Effector CD8-positive, alpha-beta T cell (primary cell): ENCODE data around the gene ASXL1.
"Not testable (repeated sequence)": the region's sequence is repeated elsewhere in the genome, so short reads cannot be mapped to it uniquely, and the experiment has no call there.

Source experiments
- DNase-seq: peaks from one replicate; lab custom pipeline; 2025; lab: John Stamatoyannopoulos, UW

Gene ASXL1

GRCh38 chr20:32337937-32338661, 20.0 kb upstream of the ASXL1 start:
- no peak for DNase-seq

- DNase-seq: no peak
Observed at GRCh38 chr20:32338665-32339064, 19.5 kb upstream of the ASXL1 start.

- no peak for DNase-seq
Observed at GRCh38 chr20:32339116-32339515, 19.0 kb upstream of the ASXL1 start.

GRCh38 chr20:32341053-32341452, 17.1 kb upstream of the ASXL1 start:
- not testable (repeated sequence) for DNase-seq

GRCh38 chr20:32343439-32343838, 14.7 kb upstream of the ASXL1 start:
- DNase-seq: no peak

- no peak for DNase-seq
Observed at GRCh38 chr20:32344835-32345506, 13.2 kb upstream of the ASXL1 start.

GRCh38 chr20:32348207-32348606, 9.9 kb upstream of the ASXL1 start:
- DNase-seq: no peak

GRCh38 chr20:32350421-32350820, 7.7 kb upstream of the ASXL1 start:
- DNase-seq: no peak

GRCh38 chr20:32352121-32352720, 5.9 kb upstream of the ASXL1 start:
- DNase-seq: no peak

- DNase-seq: no peak
Observed at GRCh38 chr20:32353848-32354496, 4.2 kb upstream of the ASXL1 start.

- DNase-seq: no peak
Observed at GRCh38 chr20:32354592-32355416, 3.3 kb upstream of the ASXL1 start.

- no peak for DNase-seq
Observed at GRCh38 chr20:32355417-32355841, 2.7 kb upstream of the ASXL1 start.

GRCh38 chr20:32355907-32356621, 2.1 kb upstream of the ASXL1 start:
- DNase-seq: not testable (repeated sequence)

GRCh38 chr20:32356622-32357374, 1.3 kb upstream of the ASXL1 start:
- no peak for DNase-seq

- DNase-seq: no peak
Observed at GRCh38 chr20:32357375-32357868, 709 bp upstream of the ASXL1 start.

- DNase-seq: no peak
Observed at GRCh38 chr20:32358632-32358882, 426 bp downstream of the ASXL1 start.

GRCh38 chr20:32358883-32359632, 927 bp downstream of the ASXL1 start:
- peak; percentile 67 for DNase-seq

- DNase-seq: no peak
Observed at GRCh38 chr20:32359633-32360332, 1.7 kb downstream of the ASXL1 start.

- DNase-seq: no peak
Observed at GRCh38 chr20:32360333-32360634, 2.2 kb downstream of the ASXL1 start.
